K562 (cell line): ENCODE results near the gene PATL2. TPM values are rescaled to one million over a fixed set of nuclear protein-coding genes. Genes with fewer than 3 reads are reported as not detected.
A peak's percentile ranks its signal among the peaks of the same experiment; 100 is the strongest.

ENCODE experiments used
- CC2D1A ChIP-seq: fragments of 450-650 bp; IDR thresholded peaks from 2 replicates; pipeline ENCODE4 v1.6.1; 2017; ENCODE audit warnings: mild to moderate bottlenecking
- EGR1 ChIP-seq: fragments of 450-650 bp; conservative IDR thresholded peaks from 2 replicates; pipeline ENCODE4 v1.6.1; 2017; ENCODE audit warnings: mild to moderate bottlenecking
- MGA ChIP-seq: fragments of 450-650 bp; IDR thresholded peaks from 2 replicates; pipeline ENCODE4 v1.6.1; 2016; ENCODE audit warnings: mild to moderate bottlenecking, moderate library complexity
- NRF1 ChIP-seq, 2 experiments: fragments of 450-650 bp; IDR thresholded peaks in 1 of 2; conservative IDR thresholded peaks in 1 of 2; 2 replicates each; pipeline ENCODE4 v1.6.1; 2014; ENCODE audit warnings: mild to moderate bottlenecking in 2 of 2
- ZNF318 ChIP-seq, 2 experiments: fragments of 450-650 bp; IDR thresholded peaks; 2 replicates each; pipeline ENCODE4 v1.6.1; 2016; ENCODE audit warnings: mild to moderate bottlenecking in 2 of 2, borderline replicate concordance in 1 of 2, low read depth in 1 of 2, moderate library complexity in 1 of 2
- polyA plus RNA-seq, 8 experiments: library from polyadenylated mRNA; depleted of rRNA in 4 of 8; stranded (reverse) in 5 of 8; unstranded in 3 of 8; fragments of >200 nt; fragmentation: Nextera tagmentation in 2 of 8; fragmentation: Illumina TruSeq in 1 of 8; extraction: Ambion mirVana in 2 of 8; extraction: Trizol in 1 of 8; gene quantifications; 2 replicates each; pipeline versions ENCODE4 v1.2.1 to v1.2.3, GENCODE V29; 2011 to 2014; ENCODE audit warnings: inconsistent platforms in 1 of 8, missing spikeins in 1 of 8
- total RNA-seq, 7 experiments: library from RNA; depleted of rRNA in 6 of 7; stranded (reverse); fragments of >200 nt in 6 of 7; fragmentation: Illumina TruSeq in 2 of 7; extraction: Trizol in 2 of 7; gene quantifications; 2 replicates each; pipeline versions ENCODE4 v1.2.1 to v1.2.3, GENCODE V29; 2011 to 2021; ENCODE audit warnings: low replicate concordance in 1 of 7

Gene PATL2
- total and polyA plus RNA-seq, 9 of the 15 experiments (the other 6 are each of a cell fraction or from before 2014, with no cell fraction given), result 0.42 to 1.1 (median 0.86) TPM

- TF ChIP-seq ZNF318 (IDR thresholded peaks at IDR 0.05; ENCODE audit: borderline replicate concordance in 1 of 2, low read depth in 1 of 2) (0 out of 4 replicates have a peak, but pooled peaks of 1 of the 2 experiments have one; percentile 22), NRF1 (conservative IDR thresholded peaks at IDR 0.05 in 1 of 2, IDR thresholded peaks at IDR 0.05 in 1 of 2) (0 out of 4 replicates have a peak, but pooled peaks have one; percentile 9 to 19), EGR1 (peak; percentile 84), MGA (peak; percentile 43; the same call in 1 of the 2 replicates), CC2D1A (peak; percentile 52; the same call in 1 of the 2 replicates)
Measured at GRCh38 chr15:44682809-44683682, 28.1 kb downstream of the PATL2 start (continued).
